PC-9 (cell line): ENCODE measurements around the gene FAM107A. TPM values are rescaled to one million over a fixed set of nuclear protein-coding genes. Genes with fewer than 3 reads are reported as not detected.
A peak's percentile ranks its signal among the peaks of the same experiment; 100 is the strongest.

Experiments
- BruUV-seq: library from RNA; stranded (reverse); fragments of 400-500 nt; replicated peaks from 2 replicates; lab custom pipeline; 2021; lab: Mats Ljungman, UMichigan
- CTCF ChIA-PET: fragments of 300-600 bp; sonication (Branson Sonifier 250); formaldehyde crosslinking; loops from one replicate; lab custom pipeline; 2022; ENCODE audit warnings: antibody characterized with exemption; lab: Charles Lee
- POLR2A ChIA-PET: fragments of 300-600 bp; sonication (Branson Sonifier 250); formaldehyde crosslinking; loops from one replicate; lab custom pipeline; 2022; ENCODE audit warnings: antibody characterized with exemption; ENCODE audit not compliant: unreplicated experiment; lab: Charles Lee
- DNase-seq, 2 experiments: peaks; one replicate each; pipeline versions ENCODE4 v3.0.0 to v3.0.0-alpha.2; 2015 to 2022; ENCODE audit warnings: mixed read lengths in 1 of 2
- H2AFZ ChIP-seq: fragments of 200-600 bp; sonication (generic); 2 replicates; pipeline ENCODE4 v1.8.1; 2017; ENCODE audit warnings: antibody characterized with exemption
- H3F3A ChIP-seq: fragments of 200-600 bp; sonication (generic); 2 replicates; pipeline ENCODE4 v1.8.1; 2017; ENCODE audit warnings: antibody characterized with exemption, mild to moderate bottlenecking, low read depth; ENCODE audit not compliant: insufficient read depth
- H3K27ac ChIP-seq: fragments of 200-600 bp; sonication (generic); 2 replicates; pipeline ENCODE4 v1.6.1; 2016; ENCODE audit warnings: mixed run types
- H3K27me3 ChIP-seq: fragments of 200-600 bp; sonication (generic); 2 replicates; pipeline ENCODE4 v1.6.1; 2016; ENCODE audit warnings: low read depth, mixed run types; ENCODE audit not compliant: insufficient read depth
- H3K36me3 ChIP-seq: fragments of 200-600 bp; sonication (generic); 2 replicates; pipeline ENCODE4 v1.6.1; 2016; ENCODE audit warnings: low read depth, mixed run types
- H3K4me1 ChIP-seq: fragments of 200-600 bp; sonication (generic); replicated peaks from 2 replicates; pipeline ENCODE4 v1.6.1; 2016; ENCODE audit warnings: mixed run types; ENCODE audit not compliant: insufficient read depth
- H3K4me2 ChIP-seq: fragments of 200-600 bp; sonication (generic); 2 replicates; pipeline ENCODE4 v1.6.1; 2017; ENCODE audit warnings: mixed run types
- H3K4me3 ChIP-seq: fragments of 200-600 bp; sonication (generic); 2 replicates; pipeline ENCODE4 v1.6.1; 2016; ENCODE audit warnings: mixed run types
- H3K79me2 ChIP-seq: fragments of 200-600 bp; sonication (generic); 2 replicates; pipeline ENCODE4 v1.6.1; 2017; ENCODE audit warnings: low read depth, mixed run types
- H3K9me2 ChIP-seq: fragments of 200-600 bp; sonication (generic); 2 replicates; pipeline ENCODE4 v1.8.1; 2017; ENCODE audit warnings: mild to moderate bottlenecking; ENCODE audit not compliant: insufficient read depth
- H3K9me3 ChIP-seq: fragments of 200-600 bp; sonication (generic); 2 replicates; pipeline ENCODE4 v1.8.1; 2016; ENCODE audit warnings: low read depth; ENCODE audit not compliant: insufficient read depth
- H4K20me1 ChIP-seq: fragments of 200-600 bp; sonication (generic); 2 replicates; pipeline ENCODE4 v1.8.1; 2017; ENCODE audit not compliant: insufficient read depth
- CTCF ChIP-seq: fragments of 200-600 bp; sonication (generic); conservative IDR thresholded peaks from 2 replicates; pipeline ENCODE4 v1.6.1; 2017; ENCODE audit warnings: mixed run types, antibody characterized with exemption, mild to moderate bottlenecking, moderate library complexity
- EZH2 ChIP-seq: fragments of 200-600 bp; sonication (generic); IDR thresholded peaks from 2 replicates; pipeline ENCODE4 v1.8.0; 2017; ENCODE audit warnings: antibody characterized with exemption, low read depth
- intact Hi-C: fragments of 100-400 bp; cut with micrococcal nuclease; formaldehyde crosslinking; loops from one replicate; pipeline ENCODE4 v1.10.0; 2022; ENCODE audit not compliant: unreplicated experiment
- total RNA-seq: library from RNA; stranded (reverse); gene quantifications from 2 replicates; pipeline ENCODE4 v1.2.3, GENCODE V29; 2021

Gene FAM107A
- total RNA-seq, 1 experiment from 2014 or later, result not detected

GRCh38 chr3:58588030-58588614 lies 10.9 kb upstream of the FAM107A start:
- POLR2A ChIA-PET, result no interaction called here

GRCh38 chr3:58586776-58587192 lies 9.6 kb upstream of the FAM107A start:
- TF ChIP-seq EZH2 (no peak), CTCF (no peak)
- Histone ChIP-seq H3K27me3 (peaks cover 18% of the 10 kb centered on the region), H3K9me2 (no peaks in the 10 kb centered on the region), H3K4me3 (no peak overlapping the region), H3F3A (no peaks in the 10 kb centered on the region), H3K36me3 (no peaks in the 10 kb centered on the region), H3K4me1 (peaks cover 10% of the 10 kb centered on the region; the same call in 1 of the 2 replicates), H3K79me2 (no peaks in the 10 kb centered on the region), H3K27ac (no peak overlapping the region), H2AFZ (no peak overlapping the region), H4K20me1 (no peaks in the 10 kb centered on the region; the same call in 1 of the 2 replicates), H3K4me2 (no peak overlapping the region), H3K9me3 (no peaks in the 10 kb centered on the region)
- CTCF ChIA-PET, result no interaction called here
- intact Hi-C loops, result no loop called here
- no TSS peak for BruUV-seq
- POLR2A ChIA-PET, result interaction anchor here (0.6 kb wide), 1 partner anchor 1630 kb away, joined by 9 read pairs; no protein-coding TSS in a partner anchor
- DNase-seq, result no peak

More at GRCh38 chr3:58588030-58588614, 10.9 kb upstream of the FAM107A start:
- no peak overlapping the region for H2AFZ ChIP-seq
- no peaks in the 10 kb centered on the region for H3K79me2 ChIP-seq
- CTCF ChIA-PET, result no interaction called here
- H3K9me2 ChIP-seq, result no peaks in the 10 kb centered on the region
- BruUV-seq, result no TSS peak
- intact Hi-C loops, result no loop called here
- peaks cover 24% of the 10 kb centered on the region for H3K27me3 ChIP-seq
- peaks cover 10% of the 10 kb centered on the region; the same call in 1 of the 2 replicates for H3K4me1 ChIP-seq
- H4K20me1 ChIP-seq, result no peaks in the 10 kb centered on the region; the same call in 1 of the 2 replicates
- no peak overlapping the region for H3K4me2 ChIP-seq
- H3K36me3 ChIP-seq, result no peaks in the 10 kb centered on the region
- no peaks in the 10 kb centered on the region for H3F3A ChIP-seq
- no peak for DNase-seq
- TF ChIP-seq CTCF (no peak), EZH2 (no peak)
- no peak overlapping the region for H3K4me3 ChIP-seq
- no peak overlapping the region for H3K27ac ChIP-seq
- no peaks in the 10 kb centered on the region for H3K9me3 ChIP-seq

- Histone ChIP-seq H3K27me3 (peaks cover 23% of the 10 kb centered on the region), H4K20me1 (no peaks in the 10 kb centered on the region; the same call in 1 of the 2 replicates), H3K79me2 (no peaks in the 10 kb centered on the region), H2AFZ (no peak overlapping the region), H3F3A (no peaks in the 10 kb centered on the region), H3K4me1 (peaks cover 10% of the 10 kb centered on the region; the same call in 1 of the 2 replicates), H3K4me3 (peak overlapping the region; percentile 73; the same call in 1 of the 2 replicates), H3K9me3 (no peaks in the 10 kb centered on the region), H3K4me2 (peak overlapping the region; percentile 95), H3K36me3 (no peaks in the 10 kb centered on the region), H3K9me2 (no peaks in the 10 kb centered on the region), H3K27ac (no peak overlapping the region)
- BruUV-seq, result no TSS peak
- ChIA-PET CTCF (interaction anchor here (1.3 kb wide), 1 partner anchor 25 kb away, joined by 4 read pairs; no protein-coding TSS in a partner anchor), POLR2A (no interaction called here)
- intact Hi-C loops, result no loop called here
- DNase-seq, result no peak
- no peak for TF ChIP-seq EZH2
- no peak for TF ChIP-seq CTCF
Measured at GRCh38 chr3:58585994-58586393, 8.8 kb upstream of the FAM107A start.
